HG03097 (cell line): ENCODE data around the gene SOX12.

Source experiments
- ATAC-seq: cut with Tn5 transposase; IDR thresholded peaks from one replicate; pipeline ENCODE4 v1.9.1; 2021; ENCODE audit not compliant: unreplicated experiment, low FRiP score

SOX12 gene

GRCh38 chr20:325045-325888, at the start of gene SOX12:
Gene SOX12, plus strand, starts transcription at chr20:325552. Its CDS starts 373 bp downstream, at chr20:325925.
- ATAC-seq: peak; percentile 63

DNA sequence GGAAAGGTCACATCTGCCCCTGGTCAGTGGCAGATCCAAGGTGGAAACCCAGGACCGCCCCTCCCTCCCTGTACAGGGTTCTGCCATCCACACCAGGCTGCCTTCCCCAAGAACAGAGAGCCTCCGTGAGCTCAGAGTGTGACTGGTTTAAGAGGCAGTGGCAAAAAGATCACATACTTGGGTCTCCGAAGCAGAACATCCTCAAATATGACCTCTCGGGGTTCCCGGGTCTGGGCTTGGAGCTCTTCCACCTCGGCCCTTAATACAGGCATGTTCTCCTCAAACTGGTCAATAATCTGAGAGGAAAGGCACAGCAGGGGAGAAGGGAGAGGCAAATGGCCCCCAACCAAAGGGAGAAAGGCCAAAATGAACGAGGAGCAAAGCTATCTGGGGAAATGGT, 49.6 kb upstream of the SOX12 start:
- no peak for ATAC-seq

DNA sequence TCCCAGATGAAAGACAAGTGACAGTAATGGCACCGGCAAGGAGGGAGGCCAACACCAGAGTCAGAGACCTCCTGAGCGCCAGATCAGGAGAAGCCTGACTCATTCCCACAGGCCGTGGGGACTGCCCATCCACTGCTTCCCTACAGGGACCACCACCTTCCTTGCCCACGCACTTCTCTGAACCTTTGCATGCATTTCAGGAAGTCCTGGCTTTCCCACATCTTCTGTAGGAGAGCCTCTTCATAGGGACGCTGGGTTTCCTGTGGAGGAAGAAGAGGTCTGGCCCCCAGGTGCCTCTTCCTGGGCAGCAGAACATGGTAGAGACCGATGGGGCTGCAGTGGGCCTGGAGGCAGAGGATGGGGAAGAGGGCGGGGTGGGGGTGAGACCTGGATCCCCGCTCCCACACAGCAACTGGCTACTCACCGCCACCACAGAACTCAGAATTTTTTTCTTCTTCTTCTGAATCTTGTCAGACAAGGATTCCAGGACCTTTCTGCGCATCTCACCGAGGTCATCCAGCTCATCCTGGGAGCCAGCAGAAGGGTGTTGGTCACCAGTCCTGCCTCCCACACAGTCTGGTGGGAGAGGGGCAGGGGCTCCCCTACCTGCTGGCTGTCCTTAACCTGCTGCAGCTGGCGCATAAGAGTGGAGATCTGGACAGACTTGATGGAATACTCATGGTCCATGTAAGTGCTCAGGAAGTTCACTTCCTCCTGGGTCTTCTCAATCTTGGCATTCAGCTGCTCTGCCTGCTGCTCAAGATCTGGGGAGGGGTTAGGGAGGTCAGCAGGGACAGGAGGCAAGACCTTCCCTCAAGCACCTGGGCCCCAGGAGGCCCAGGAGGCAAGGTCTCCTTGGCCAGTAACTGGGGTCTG, 48.5 kb upstream of the SOX12 start:
- no peak for ATAC-seq

GRCh38 chr20:277496-277781, 47.9 kb upstream of the SOX12 start:
- no peak for ATAC-seq

- no peak for ATAC-seq
Observed at GRCh38 chr20:278181-278580, 47.2 kb upstream of the SOX12 start.

DNA sequence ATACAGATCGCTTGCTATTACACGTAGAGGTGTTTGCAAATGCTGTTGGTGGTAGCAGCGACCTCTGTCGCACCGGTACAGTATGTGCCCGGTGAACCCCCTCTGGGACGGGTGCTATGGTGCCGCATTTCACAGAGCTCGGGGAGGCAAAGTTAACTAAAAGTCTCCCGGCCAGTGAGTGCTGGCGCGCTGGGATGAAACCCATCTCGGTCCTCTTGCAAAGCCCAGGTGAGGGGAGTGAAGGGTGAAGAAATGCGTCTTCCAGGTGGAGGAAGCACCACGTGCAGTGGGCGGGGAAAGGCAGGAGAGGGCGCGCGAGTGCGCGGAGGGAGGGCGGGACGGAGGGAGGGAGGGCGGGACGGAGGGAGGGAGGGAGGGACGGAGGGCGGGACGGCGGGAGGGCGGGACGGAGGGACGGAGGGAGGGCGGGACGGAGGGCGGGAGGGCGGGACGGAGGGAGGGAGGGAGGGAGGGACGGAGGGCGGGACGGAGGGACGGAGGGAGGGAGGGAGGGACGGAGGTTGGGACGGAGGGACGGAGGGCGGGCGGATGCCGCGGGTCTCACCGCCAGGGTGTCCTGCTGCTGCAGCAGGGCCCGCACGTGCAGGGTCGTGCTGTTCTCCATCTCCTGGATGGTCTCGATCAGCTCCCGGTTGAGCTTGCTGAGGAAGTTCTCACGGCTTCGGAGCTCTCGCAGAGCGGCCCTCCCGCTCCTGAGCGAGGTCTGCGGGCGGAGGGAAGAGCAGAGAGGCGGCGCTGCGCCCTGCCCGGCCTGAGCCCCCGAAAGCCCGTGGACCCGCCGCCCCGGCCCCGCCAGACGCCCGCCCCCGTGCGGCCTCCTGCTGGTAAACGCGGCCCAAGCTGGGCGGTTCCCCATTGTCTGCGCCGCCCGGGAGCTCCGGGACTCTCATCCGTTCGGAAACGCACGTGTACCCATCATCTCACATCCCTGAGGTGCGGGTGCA, 46.5 kb upstream of the SOX12 start:
- ATAC-seq: no peak

DNA sequence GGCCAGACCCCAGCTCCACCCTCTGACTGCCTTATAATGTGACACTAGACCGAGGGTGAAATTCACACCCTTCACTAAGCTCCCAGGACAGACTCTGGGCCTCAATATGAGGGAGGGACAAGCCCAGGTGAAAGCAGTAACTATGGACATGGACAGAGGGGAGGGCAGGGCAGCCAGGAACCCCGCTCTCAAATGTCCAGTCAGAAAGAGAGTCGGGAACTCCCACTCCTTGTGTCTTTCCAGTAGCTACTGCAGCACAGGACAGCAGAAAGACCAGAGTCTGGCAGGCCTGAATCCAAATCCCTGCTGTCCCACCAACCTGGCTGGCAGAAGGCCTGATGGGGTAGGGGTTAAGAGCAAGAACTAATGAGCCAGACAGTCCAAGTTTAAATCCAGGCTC, 41.2 kb upstream of the SOX12 start:
- ATAC-seq: no peak

DNA sequence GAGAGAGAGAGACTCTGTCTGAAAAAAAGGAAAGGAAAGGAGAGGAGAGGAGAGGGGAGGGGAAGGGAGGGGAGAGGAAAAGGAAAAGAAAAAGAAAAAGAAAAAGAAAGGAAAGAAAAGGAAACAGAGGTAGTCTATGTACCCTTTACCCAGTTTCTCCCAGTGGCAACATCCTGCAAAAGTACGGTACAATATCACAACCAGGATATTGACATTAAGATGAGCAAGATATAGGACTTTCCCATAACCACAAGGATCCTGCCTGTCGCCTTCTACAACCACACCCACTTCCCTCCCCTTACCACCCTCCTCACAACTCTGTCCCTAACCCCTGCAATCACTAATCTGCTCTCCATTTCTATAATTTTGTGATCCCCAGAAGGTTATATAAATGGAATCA, 38.8 kb upstream of the SOX12 start:
- no peak for ATAC-seq

DNA sequence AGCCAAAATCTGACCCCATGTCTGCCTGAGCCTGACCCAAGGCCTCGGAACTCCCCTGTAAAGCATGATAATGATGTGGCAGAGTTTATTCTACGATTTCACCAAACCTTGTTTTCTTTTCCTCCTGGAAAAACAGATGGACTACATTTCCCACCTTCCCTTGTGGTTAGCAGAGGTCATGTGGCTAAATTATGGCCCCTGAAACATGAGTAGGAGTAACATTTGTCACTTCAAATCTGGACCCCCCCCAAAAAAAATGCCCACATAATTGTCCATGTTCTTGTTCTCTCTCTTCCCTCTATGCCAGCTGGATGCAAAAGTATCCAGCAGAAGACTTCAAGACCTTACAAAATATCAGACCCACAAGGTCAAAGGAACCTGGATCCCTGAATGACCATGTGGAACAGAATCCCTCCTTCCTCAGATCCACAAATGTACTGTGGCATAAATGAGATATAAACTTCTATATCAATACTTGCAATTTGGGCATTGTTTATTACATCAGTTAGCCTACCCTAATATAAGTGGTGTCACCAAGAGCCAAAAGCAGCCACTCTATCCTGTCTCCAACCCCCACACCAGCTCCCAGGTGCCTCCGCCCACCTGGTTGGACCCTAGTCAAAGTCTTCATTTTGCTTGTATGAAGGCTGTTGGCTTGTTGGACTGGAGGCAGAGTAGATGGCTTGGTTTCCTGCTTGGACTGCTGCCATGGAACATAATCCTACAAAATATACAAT, 36.2 kb upstream of the SOX12 start:
- no peak for ATAC-seq

DNA sequence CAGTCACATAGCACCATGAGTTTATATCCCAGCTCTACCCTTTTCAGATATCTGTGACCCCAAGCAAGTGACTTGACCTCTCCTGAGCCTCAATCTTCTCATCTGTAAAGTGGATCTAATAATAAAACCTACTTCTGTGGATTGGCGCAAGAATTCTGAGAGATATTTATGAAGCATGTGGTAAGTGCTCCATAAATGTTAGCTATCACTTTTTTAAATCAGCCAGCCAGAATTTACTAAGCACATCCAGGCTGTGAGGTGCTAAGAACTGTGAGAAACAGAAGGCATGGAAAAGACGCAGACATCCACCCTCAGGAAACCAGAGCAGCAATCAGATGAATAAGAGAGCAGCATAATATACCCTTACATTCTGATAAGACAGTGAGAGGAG, 35.7 kb upstream of the SOX12 start:
- no peak for ATAC-seq

GRCh38 chr20:290084-290831, 35.1 kb upstream of the SOX12 start, which contains the start of gene C20orf96:
Gene C20orf96, minus strand, starts transcription at chr20:290750. Its CDS starts 140 bp downstream, at chr20:290610.
- ATAC-seq: peak; percentile 72

DNA sequence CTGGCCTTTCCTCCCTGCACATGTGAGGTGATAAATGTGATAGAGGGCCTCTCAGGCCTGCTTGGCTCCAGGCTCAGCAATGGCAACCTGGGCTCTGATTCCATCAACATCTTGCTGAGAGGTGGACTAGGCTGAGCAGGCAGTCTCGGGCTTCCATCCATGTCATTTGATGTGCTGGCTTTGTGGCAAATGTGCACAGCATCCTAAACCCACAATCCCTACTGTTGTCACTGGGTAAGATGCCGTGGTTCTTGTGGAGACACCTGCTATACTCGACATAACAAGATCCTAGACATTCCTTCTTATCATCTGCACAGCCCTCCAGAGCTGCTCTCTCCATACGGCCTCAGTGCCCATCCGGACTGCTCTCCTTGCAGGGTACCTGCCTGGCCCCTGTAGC, 30.8 kb upstream of the SOX12 start:
- no peak for ATAC-seq

- ATAC-seq: no peak
Observed at GRCh38 chr20:295804-296203, 29.5 kb upstream of the SOX12 start.

- peak; percentile 66 for ATAC-seq
Observed at GRCh38 chr20:297098-297924, 28.0 kb upstream of the SOX12 start, which contains the start of gene ZCCHC3. Gene ZCCHC3, plus strand, starts transcription at chr20:297570. Its CDS starts 17 bp downstream, at chr20:297587.

GRCh38 chr20:297925-298775, 27.2 kb upstream of the SOX12 start:
- ATAC-seq: peak; percentile 17

DNA sequence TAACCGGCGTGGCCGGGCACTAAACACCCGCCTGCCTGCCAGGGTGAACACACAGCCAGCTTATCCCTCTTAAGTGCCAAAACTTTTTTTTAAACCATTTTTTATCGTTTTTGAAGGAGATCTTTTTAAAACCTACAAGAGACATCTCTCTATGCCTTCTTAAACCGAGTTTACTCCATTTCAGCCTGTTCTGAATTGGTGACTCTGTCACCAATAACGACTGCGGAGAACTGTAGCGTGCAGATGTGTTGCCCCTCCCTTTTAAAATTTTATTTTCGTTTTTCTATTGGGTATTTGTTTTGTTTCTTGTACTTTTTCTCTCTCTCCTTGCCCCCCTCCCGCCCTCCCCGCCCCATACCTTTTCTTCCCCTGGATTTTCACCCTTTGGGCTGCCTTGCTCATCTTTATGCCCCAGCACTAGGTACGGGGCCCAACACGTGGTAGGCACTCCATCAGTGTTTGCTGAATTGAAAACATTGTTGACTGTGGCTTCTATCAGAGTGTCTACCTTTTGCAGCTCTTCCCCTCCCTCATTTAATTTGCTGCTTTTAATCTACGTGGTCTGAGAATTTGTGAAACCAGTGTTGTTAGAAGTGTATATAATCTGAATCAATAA, 26.5 kb upstream of the SOX12 start:
- no peak for ATAC-seq
